Right renal cortex interstitium (tissue), 3 donors: ENCODE results near the gene TPMT. TPM values are rescaled to one million over a fixed set of nuclear protein-coding genes. Genes with fewer than 3 reads are reported as not detected.

Source experiments
- polyA plus RNA-seq, 3 donors: library from polyadenylated mRNA; unstranded; fragments of 120-200 nt; gene quantifications; one replicate each; pipeline ENCODE4 v1.2.1, GENCODE V29; 2013; ENCODE audit not compliant: insufficient read length in 3 of 3

TPMT gene
- polyA plus RNA-seq, 3 donors: 29.5 to 30.9 (median 29.6) TPM

Other genes with a start within 250 kb of the TPMT start
- gene KIF13A, start 167.4 kb downstream of the TPMT start, polyA plus RNA-seq: 10 to 100 TPM; 35.5 to 38.5 (median 37.8) TPM
- 1 to 10 TPM; 1.9 to 2.2 (median 1.9) TPM for gene NHLRC1, start 32.4 kb downstream of the TPMT start, polyA plus RNA-seq
- gene KDM1B, start 345 bp upstream of the TPMT start, polyA plus RNA-seq: 10 to 100 TPM; 20.1 to 20.7 (median 20.4) TPM
- 100 to 1,000 TPM; 213 to 252 (median 245) TPM for gene DEK, start 109.5 kb upstream of the TPMT start, polyA plus RNA-seq
- gene RNF144B, start 232.3 kb upstream of the TPMT start, polyA plus RNA-seq: 10 to 100 TPM; 18.4 to 18.9 (median 18.9) TPM